HepG2 (cell line): Measurements from ENCODE around the gene TLR3. TPM values are rescaled to one million over a fixed set of nuclear protein-coding genes. Genes with fewer than 3 reads are reported as not detected.

ENCODE experiments used
- ATAC-seq: fragments of 200-7000 bp; cut with Tn5 transposase; 3 replicates; pipeline ENCODE4 v1.9.1; 2020; ENCODE audit warnings: mild to moderate bottlenecking, moderate library complexity
- BruUV-seq: library from RNA; stranded (reverse); fragments of 400-500 nt; replicated peaks from 2 replicates; lab custom pipeline; 2021; lab: Mats Ljungman, UMichigan
- CTCF ChIA-PET: fragments of 300-600 bp; formaldehyde crosslinking; extraction: SDS; loops from one replicate; lab custom pipeline; 2021; ENCODE audit warnings: low total read pairs, inconsistent platforms, low intra/inter-chr PET ratio; lab: Yijun Ruan, JAX
- POLR2A ChIA-PET: fragments of 350-600 bp; sonication (Branson Sonifier 250); formaldehyde crosslinking; loops from one replicate; lab custom pipeline; 2020; ENCODE audit warnings: antibody characterized with exemption, inconsistent platforms; lab: Yijun Ruan, JAX
- DNase-seq: peaks from one replicate; pipeline ENCODE4 v3.0.0-alpha.2; 2015; ENCODE audit warnings: low spot score
- FAIRE-seq: peaks from 3 replicates; lab custom pipeline; 2011; peaks lifted over from hg19 to GRCh38; lab: Jason Lieb, UNC
- H2AFZ ChIP-seq: one replicate; pipeline ENCODE4 v1.6.1; 2011; ENCODE audit warnings: low read length, inconsistent platforms
- H3K27ac ChIP-seq: fragments of 300-600 bp; 3 replicates; pipeline ENCODE4 v1.8.0; 2011; ENCODE audit warnings: mixed run types, mild to moderate bottlenecking, mixed read lengths, low read length, inconsistent platforms; ENCODE audit not compliant: insufficient read depth; ENCODE audit errors: extremely low read length
- H3K27me3 ChIP-seq, 2 experiments: fragments of 200-600 bp in 1 of 2; 2 replicates in 1 of 2; 3 replicates in 1 of 2; pipeline versions ENCODE4 v1.6.0 to v1.8.0; 2011; ENCODE audit warnings: low read length in 2 of 2, mild to moderate bottlenecking in 2 of 2, moderate library complexity in 2 of 2, inconsistent platforms in 1 of 2; ENCODE audit not compliant: insufficient read depth in 2 of 2, control insufficient read depth in 1 of 2
- H3K36me3 ChIP-seq, 2 experiments: fragments of 200-600 bp in 1 of 2; replicated peaks in 1 of 2; 2 replicates in 1 of 2; 3 replicates in 1 of 2; pipeline versions ENCODE4 v1.5.1 to v1.8.0; 2011; ENCODE audit warnings: low read length in 2 of 2, inconsistent platforms in 1 of 2; ENCODE audit not compliant: insufficient read depth in 2 of 2, control insufficient read depth in 1 of 2
- H3K4me1 ChIP-seq: 2 replicates; pipeline ENCODE4 v1.5.1; 2012; ENCODE audit warnings: low read length, inconsistent platforms; ENCODE audit not compliant: insufficient read depth
- H3K4me2 ChIP-seq: 2 replicates; pipeline ENCODE4 v1.6.0; 2011; ENCODE audit warnings: low read depth, low read length, inconsistent platforms
- H3K4me3 ChIP-seq, 3 experiments: fragments of 200-600 bp in 1 of 3; sonication (generic), shearing (Covaris generic) in 1 of 3; replicated peaks in 1 of 3; 2 replicates each; pipeline ENCODE4 v1.5.1; 2011 to 2016; ENCODE audit warnings: low read length in 3 of 3, inconsistent platforms in 2 of 3, low read depth in 2 of 3, mild to moderate bottlenecking in 2 of 3, control low read depth in 1 of 3, mixed read lengths in 1 of 3; ENCODE audit not compliant: insufficient read depth in 1 of 3
- H3K79me2 ChIP-seq: one replicate; pipeline ENCODE4 v1.6.1; 2011; ENCODE audit warnings: low read length, inconsistent platforms; ENCODE audit not compliant: insufficient read depth
- H3K9ac ChIP-seq: 2 replicates; pipeline ENCODE4 v1.6.0; 2011; ENCODE audit warnings: mild to moderate bottlenecking, low read depth, low read length, inconsistent platforms; ENCODE audit not compliant: insufficient read depth
- H3K9me3 ChIP-seq: 2 replicates; pipeline ENCODE4 v1.5.1; 2012; ENCODE audit warnings: mild to moderate bottlenecking, low read length
- H4K20me1 ChIP-seq: 2 replicates; pipeline ENCODE4 v1.6.0; 2011; ENCODE audit warnings: inconsistent platforms, mild to moderate bottlenecking, low read length, moderate library complexity; ENCODE audit not compliant: insufficient read depth
- FOSL1 ChIP-seq: sonication (generic); formaldehyde crosslinking; IDR thresholded peaks from 2 replicates; pipeline ENCODE4 v1.9.0; 2021; ENCODE audit warnings: missing genetic modification reagents, borderline replicate concordance
- GPBP1L1 ChIP-seq: sonication (generic); formaldehyde crosslinking; IDR thresholded peaks from 2 replicates; pipeline ENCODE4 v1.5.0; 2020; ENCODE audit warnings: mild to moderate bottlenecking, missing genetic modification reagents
- IRX3 ChIP-seq: sonication (generic); formaldehyde crosslinking; IDR thresholded peaks from 2 replicates; pipeline ENCODE4 v1.8.1; 2023; ENCODE audit warnings: mild to moderate bottlenecking, low read depth, missing genetic modification reagents, borderline replicate concordance
- PAF1 ChIP-seq: IDR thresholded peaks from 2 replicates; pipeline ENCODE4 v1.6.1; 2016; ENCODE audit warnings: missing genetic modification reagents, missing compliant biosample characterization
- RNF2 ChIP-seq: fragments of 450-650 bp; conservative IDR thresholded peaks from 2 replicates; pipeline ENCODE4 v1.6.1; 2016; ENCODE audit warnings: low read depth
- SKI ChIP-seq: fragments of 450-650 bp; IDR thresholded peaks from one replicate; pipeline ENCODE4 v1.6.1; 2018; ENCODE audit warnings: mild to moderate bottlenecking; ENCODE audit not compliant: partially characterized antibody
- SRF ChIP-seq: IDR thresholded peaks from 2 replicates; pipeline ENCODE4 v1.6.1; 2011; ENCODE audit warnings: mild to moderate bottlenecking, low read depth, low read length, moderate library complexity
- TBX2 ChIP-seq: sonication (generic); formaldehyde crosslinking; IDR thresholded peaks from 2 replicates; pipeline ENCODE4 v1.5.0; 2020; ENCODE audit warnings: missing genetic modification reagents, mild to moderate bottlenecking, borderline replicate concordance
- ZBTB21 ChIP-seq: sonication (generic); formaldehyde crosslinking; IDR thresholded peaks from 2 replicates; pipeline ENCODE4 v1.4.0; 2020; ENCODE audit warnings: missing genetic modification reagents
- ZNF143 ChIP-seq: sonication (generic); formaldehyde crosslinking; IDR thresholded peaks from 2 replicates; pipeline ENCODE4 v1.4.0; 2020; ENCODE audit warnings: missing genetic modification reagents
- ZNF20 ChIP-seq: sonication (generic); formaldehyde crosslinking; IDR thresholded peaks from 2 replicates; pipeline ENCODE4 v1.4.0; 2020; ENCODE audit warnings: mild to moderate bottlenecking, moderate library complexity, missing genetic modification reagents
- ZNF83 ChIP-seq: sonication (generic); formaldehyde crosslinking; IDR thresholded peaks from 2 replicates; pipeline ENCODE4 v1.4.0; 2020; ENCODE audit warnings: missing genetic modification reagents, mild to moderate bottlenecking, borderline replicate concordance
- ZNF878 ChIP-seq: sonication (generic); formaldehyde crosslinking; IDR thresholded peaks from 2 replicates; pipeline ENCODE4 v1.8.1; 2023; ENCODE audit warnings: mild to moderate bottlenecking, missing genetic modification reagents, moderate library complexity
- ZSCAN25 ChIP-seq: sonication (generic); formaldehyde crosslinking; IDR thresholded peaks from 2 replicates; pipeline ENCODE4 v1.8.0; 2022; ENCODE audit warnings: mild to moderate bottlenecking, missing genetic modification reagents
- WGBS: methylation state at CpG from one replicate; pipeline ENCODE4 v1.1.6; 2017; ENCODE audit warnings: low lambda C conversion rate; 5-methylcytosine and 5-hydroxymethylcytosine counted together
- in situ Hi-C: cut with HindIII; loops from 2 replicates; pipeline ENCODE4 v1.10.0; 2017; ENCODE audit warnings: low pct_unique_long_range_greater_than_20kb; ENCODE audit not compliant: extremely low pct_ligation_motif_present
- intact Hi-C: fragments of 100-400 bp; cut with micrococcal nuclease; formaldehyde crosslinking; loops from one replicate; pipeline ENCODE4 v1.10.0; 2022; ENCODE audit not compliant: unreplicated experiment
- polyA plus RNA-seq, 8 experiments: library from polyadenylated mRNA; depleted of rRNA in 3 of 8; stranded (reverse) in 7 of 8; unstranded in 1 of 8; fragments of >200 nt; fragmentation: Illumina TruSeq in 4 of 8; extraction: Trizol in 4 of 8; gene quantifications; 2 replicates each; pipeline versions ENCODE4 v1.2.1 to v1.2.3, GENCODE V29; 2011 to 2016; ENCODE audit warnings: low read depth in 4 of 8, missing spikeins in 1 of 8, mixed read lengths in 1 of 8; ENCODE audit not compliant: insufficient read depth in 1 of 8
- total RNA-seq, 5 experiments: library from RNA; depleted of rRNA; stranded (reverse); fragments of >200 nt; fragmentation: Illumina TruSeq; extraction: Trizol; gene quantifications; 2 replicates each; pipeline ENCODE4 v1.2.3, GENCODE V29; 2016; ENCODE audit warnings: low read depth in 1 of 5
- TF ChIP-seq, protein P1 (sequence below): sonication (generic); formaldehyde crosslinking; IDR thresholded peaks from 2 replicates; pipeline ENCODE4 v1.8.1; 2023; ENCODE audit warnings: mild to moderate bottlenecking, missing genetic modification reagents, borderline replicate concordance
- TF ChIP-seq, protein P2 (sequence below): fragments of 450-650 bp; IDR thresholded peaks from 2 replicates; pipeline ENCODE4 v1.6.1; 2016

The TLR3 gene
- total and polyA plus RNA-seq, 2 of the 13 experiments (the other 11 are each of a cell fraction or from before 2014, with no cell fraction given) = 0.11 to 0.38 TPM

DNA sequence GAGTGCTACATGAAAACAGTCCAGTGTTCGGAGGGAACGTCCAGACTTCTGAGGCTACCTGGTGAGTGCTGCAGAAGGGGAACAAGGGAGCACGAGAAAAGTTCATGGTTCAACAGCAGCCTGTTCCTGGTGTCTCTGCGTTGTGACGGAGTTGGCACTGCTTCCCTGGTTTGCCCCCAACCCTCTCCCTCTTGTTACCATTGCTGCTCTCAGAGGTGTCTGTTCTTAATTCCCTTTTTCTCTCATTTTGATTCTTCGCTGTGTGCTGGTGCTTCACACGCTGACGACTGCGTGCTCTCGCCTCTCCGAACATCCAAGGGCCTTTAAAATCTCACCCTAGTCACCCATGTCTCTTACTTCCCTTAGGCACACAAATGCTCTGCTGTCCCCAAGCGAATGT lies 34.0 kb downstream of the TLR3 start:
- H3K27me3 ChIP-seq = peaks cover 0 to 33% of the 10 kb centered on the region in 2 experiments; a peak in 4 of 5 replicates
- DNase-seq (no peak), FAIRE-seq (no peak), ATAC-seq (no peak)
- intact Hi-C loops (no loop called here), in situ Hi-C loops (no loop called here)
- TF ChIP-seq ZBTB21 (CRISPR knock-in tag) (no peak), FOSL1 (CRISPR knock-in tag) (no peak), TBX2 (no peak), ZNF20 (CRISPR knock-in tag) (no peak), ZSCAN25 (CRISPR knock-in tag) (no peak), RNF2 (no peak), IRX3 (CRISPR knock-in tag) (no peak), ZNF878 (CRISPR knock-in tag) (no peak), SRF (no peak), GPBP1L1 (no peak), SKI (no peak), ZNF143 (no peak), ZNF83 (CRISPR knock-in tag) (no peak), PAF1 (no peak)
- TF ChIP-seq, protein P1, sequence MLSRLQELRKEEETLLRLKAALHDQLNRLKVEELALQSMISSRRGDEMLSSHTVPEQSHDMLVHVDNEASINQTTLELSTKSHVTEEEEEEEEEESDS (CRISPR knock-in tag) = no peak
- TF ChIP-seq, protein P2, sequence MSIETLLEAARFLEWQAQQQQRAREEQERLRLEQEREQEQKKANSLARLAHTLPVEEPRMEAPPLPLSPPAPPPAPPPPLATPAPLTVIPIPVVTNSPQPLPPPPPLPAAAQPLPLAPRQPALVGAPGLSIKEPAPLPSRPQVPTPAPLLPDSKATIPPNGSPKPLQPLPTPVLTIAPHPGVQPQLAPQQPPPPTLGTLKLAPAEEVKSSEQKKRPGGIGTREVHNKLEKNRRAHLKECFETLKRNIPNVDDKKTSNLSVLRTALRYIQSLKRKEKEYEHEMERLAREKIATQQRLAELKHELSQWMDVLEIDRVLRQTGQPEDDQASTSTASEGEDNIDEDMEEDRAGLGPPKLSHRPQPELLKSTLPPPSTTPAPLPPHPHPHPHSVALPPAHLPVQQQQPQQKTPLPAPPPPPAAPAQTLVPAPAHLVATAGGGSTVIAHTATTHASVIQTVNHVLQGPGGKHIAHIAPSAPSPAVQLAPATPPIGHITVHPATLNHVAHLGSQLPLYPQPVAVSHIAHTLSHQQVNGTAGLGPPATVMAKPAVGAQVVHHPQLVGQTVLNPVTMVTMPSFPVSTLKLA = no peak
- no peaks in the 10 kb centered on the region for H3K9me3 ChIP-seq
- 73% methylated on average over 12 of the region's 12 CpGs for WGBS
- H3K4me1 ChIP-seq = no peaks in the 10 kb centered on the region
- no peak overlapping the region for H3K27ac ChIP-seq
- ChIA-PET POLR2A (no interaction called here), CTCF (no interaction called here)
- no peak overlapping the region for H3K9ac ChIP-seq
- BruUV-seq = no TSS peak
- H2AFZ ChIP-seq = no peak overlapping the region
- H4K20me1 ChIP-seq = no peaks in the 10 kb centered on the region
- no peak overlapping the region for H3K4me2 ChIP-seq
- no peaks in the 10 kb centered on the region for H3K36me3 ChIP-seq
- no peak overlapping the region for H3K4me3 ChIP-seq
- no peaks in the 10 kb centered on the region for H3K79me2 ChIP-seq
